CD4-positive, alpha-beta T cell treated with Interleukin-1 beta for 1 hour (primary cell): ENCODE results near the gene MAPKAPK3.
A peak's percentile ranks its signal among the peaks of the same experiment; 100 is the strongest.

Experiments
- DNase-seq, 2 donors: peaks; one replicate each; pipeline ENCODE4 v3.0.0-alpha.2; 2020 to 2022

Gene MAPKAPK3

GRCh38 chr3:50587806-50588758, 28.9 kb upstream of the MAPKAPK3 start:
- DNase-seq: peak; percentile 61 to 70

GRCh38 chr3:50588759-50589433, 28.1 kb upstream of the MAPKAPK3 start:
- DNase-seq: no peak

DNA sequence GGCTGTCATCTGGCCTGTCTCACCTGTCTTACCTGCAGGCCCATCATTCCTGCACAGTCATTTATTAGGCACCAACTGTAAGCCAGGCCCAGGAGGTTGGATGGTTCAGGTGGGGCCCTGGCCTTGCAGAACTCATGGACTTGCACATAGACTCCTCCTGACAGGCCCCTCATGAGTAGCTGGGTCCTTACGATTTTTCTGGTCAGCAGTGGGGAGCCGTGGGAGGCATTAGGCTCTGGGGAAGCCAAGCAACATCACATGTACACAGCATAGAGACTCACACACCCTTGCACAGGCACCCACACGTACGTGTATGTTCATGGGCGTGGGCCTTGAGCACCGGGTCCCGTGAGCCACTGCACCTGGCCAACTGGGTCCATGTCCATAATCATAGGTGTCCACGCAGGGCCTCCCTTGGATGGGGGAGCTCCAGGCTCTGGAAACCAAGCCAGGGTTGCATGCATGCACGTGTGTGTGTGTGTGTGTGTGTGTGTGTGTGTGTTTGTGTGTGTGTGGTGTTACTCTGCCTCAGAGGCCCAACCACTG, 25.7 kb upstream of the MAPKAPK3 start:
- no peak for DNase-seq

DNA sequence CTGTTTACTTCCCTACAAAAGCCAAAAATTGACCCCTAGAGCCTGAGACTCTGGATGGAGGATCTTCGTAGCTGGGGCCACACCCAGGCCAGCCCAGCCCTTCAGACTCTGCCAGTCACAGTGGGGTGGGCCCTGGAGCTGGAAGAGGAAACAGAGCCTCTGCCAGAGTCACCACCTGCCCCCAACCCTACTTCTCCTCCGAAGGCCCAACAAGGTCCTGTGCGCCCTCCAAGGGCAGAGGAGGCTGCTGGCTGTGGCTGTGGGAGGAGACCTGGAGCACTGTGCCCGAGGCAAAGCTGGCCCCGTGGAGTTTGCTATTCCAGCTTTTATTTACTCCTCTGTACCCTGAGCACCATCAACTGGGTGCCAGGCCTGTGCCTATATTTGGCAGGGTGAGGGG, 24.4 kb upstream of the MAPKAPK3 start:
- DNase-seq: peak in 1 of 2 donors; percentile 41

DNA sequence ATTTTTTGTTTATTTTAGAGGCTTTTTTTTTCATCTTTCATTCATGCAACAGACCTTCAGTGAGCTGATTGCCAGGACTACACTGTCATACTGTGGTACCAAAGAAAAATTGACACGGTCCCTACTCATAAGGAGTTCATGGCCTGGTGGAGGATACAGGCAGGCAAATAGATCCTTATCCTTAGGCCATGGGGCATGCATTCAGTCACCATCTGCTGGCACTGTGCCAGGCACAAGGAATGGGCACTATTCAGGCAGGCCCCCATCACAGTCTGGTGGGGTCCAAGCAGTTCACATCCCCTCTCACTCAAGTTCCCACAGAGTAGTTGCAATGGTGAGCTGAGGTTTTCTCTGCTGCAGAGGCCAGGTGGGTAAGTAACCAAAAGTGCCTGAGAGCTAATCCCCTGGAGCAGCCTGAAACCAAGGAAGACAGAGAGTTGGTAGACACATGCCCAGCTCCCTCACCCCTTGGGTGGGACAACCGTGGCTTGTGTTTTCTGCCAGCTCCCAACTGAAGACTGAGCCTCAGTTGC, 22.6 kb upstream of the MAPKAPK3 start:
- DNase-seq: no peak

- DNase-seq: no peak
These were observed 17.7 kb upstream of the MAPKAPK3 start for GRCh38 chr3:50599115-50599715.

- no peak for DNase-seq
These were observed 17.2 kb upstream of the MAPKAPK3 start for GRCh38 chr3:50599716-50600118.

DNA sequence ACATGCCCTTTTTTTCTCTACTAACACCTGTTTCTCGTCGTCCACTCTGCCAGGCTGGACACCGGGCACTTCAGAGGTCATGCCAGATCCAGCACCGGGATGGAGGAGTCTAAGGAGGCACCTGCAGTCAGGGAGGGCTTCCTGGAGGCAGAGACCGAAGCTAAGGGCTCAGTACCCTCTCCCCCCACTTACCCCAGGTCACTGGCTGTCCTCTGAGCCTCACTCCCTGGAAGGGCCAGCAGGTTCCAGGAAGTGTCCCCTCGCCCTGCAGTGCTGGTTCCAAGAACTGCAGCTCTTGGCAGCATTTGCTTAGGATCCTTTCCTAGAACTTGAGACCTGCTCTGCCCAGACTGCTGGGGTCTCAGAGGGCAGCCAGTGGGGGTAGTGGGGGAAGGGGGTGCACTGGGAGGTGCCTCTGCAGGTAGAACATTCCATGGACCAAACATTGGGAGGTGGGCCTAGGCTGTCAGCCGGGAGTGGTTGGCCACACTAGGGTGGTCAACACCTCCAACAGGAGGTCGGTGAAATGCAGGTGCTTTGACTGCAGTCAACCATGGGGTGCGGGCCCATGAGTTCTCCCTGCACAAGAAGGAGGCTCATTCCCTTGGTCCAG, 16.7 kb upstream of the MAPKAPK3 start:
- no peak for DNase-seq

- peak; percentile 70 to 77 for DNase-seq
These were observed 15.9 kb upstream of the MAPKAPK3 start for GRCh38 chr3:50600841-50601591.

GRCh38 chr3:50602595-50603191, 14.3 kb upstream of the MAPKAPK3 start:
- DNase-seq: no peak

- no peak for DNase-seq
These were observed 13.5 kb upstream of the MAPKAPK3 start for GRCh38 chr3:50603261-50604109.

DNA sequence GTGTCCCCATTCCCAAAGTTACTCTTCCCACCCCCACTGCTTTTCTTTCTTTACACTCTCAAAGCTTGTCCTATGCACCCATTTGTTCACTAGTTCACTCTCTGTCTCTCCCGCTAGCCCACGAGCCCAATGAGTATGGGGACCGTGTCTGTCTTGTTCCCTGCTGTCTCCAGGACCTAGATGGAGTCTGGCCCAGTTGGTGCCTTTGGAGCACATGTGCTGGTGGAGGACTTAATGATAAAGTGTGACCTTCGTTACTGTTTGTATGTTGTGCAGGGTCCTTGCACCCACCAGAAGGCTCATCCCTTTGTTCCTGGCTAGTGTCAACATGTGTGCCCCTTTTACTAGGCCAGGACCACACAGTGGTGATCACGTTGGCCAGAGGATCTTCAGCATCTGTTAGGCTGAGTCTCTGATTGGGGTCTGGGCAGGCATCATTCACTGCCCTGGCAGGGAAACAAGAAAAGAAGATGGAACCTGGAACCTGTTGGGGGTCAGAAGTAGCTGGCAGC, 12.8 kb upstream of the MAPKAPK3 start:
- DNase-seq: no peak

- DNase-seq: peak in 1 of 2 donors; percentile 30
These were observed 12.0 kb upstream of the MAPKAPK3 start for GRCh38 chr3:50604628-50605588.

DNA sequence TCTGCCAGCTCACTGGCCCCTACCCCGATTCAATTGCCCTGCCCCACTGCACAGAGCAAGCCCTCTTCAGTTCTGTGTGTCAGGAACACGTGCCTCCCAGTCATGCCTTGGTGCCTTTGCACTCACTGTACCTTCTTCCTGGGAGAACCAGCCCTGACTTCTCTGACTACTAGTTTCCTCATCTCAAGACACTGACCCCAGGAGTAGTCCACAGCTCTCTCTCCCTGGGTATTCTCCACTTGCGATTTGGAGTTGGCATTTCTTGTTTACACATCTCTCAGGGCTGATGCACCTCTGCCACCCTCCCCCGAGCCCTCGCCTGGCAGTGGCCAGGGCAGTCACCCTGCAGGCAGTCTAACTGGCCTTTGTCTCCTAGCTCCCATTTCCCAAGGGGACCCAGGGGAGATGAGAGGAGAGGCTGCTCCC, 11.0 kb upstream of the MAPKAPK3 start:
- DNase-seq: no peak

GRCh38 chr3:50606596-50606995, 10.4 kb upstream of the MAPKAPK3 start:
- DNase-seq: peak; percentile 31 to 46

DNA sequence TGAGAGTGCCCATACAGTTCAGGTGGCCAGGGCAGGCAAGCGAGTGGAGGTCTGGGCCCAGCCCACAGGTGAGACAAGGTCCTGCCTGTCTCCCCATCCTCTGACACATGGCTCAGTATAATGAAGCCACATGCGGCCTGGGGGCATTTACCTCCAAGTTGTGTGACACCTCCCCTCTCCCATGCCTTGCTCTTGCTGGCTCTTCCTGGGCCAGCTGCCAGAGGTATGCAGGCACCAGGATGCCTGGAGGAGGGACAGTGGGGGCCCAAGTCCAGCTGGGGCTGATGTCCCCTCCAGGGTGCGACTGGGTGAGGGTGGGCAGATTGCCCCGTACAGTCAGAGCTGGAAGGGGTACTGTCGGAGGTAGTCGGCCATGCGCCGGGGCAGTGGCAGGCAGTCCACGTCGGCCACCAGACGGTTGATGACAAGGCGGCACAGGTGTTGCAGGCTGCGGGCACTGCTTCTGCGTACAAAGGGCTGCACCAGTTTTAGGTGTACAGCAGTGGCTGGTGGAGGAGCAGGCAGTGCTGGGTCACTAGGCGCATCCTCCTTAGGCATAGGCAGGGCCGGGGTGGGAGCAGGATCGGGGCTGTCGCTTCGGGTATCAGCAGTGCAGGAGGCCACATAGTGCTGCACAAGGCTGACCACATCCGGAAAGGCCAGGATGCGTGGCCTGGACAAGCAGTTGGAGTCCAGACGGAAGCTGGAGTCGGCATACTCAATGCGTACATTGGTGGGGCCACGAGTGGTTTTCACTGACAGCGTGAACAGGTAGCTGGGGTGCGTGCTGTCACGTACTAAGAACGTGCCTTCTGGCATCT, 9.5 kb upstream of the MAPKAPK3 start:
- no peak for DNase-seq

- DNase-seq: no peak
These were observed 8.7 kb upstream of the MAPKAPK3 start for GRCh38 chr3:50608278-50608677.
